H1 (cell line): ENCODE results near the gene MAML3. TPM values are rescaled to one million over a fixed set of nuclear protein-coding genes. Genes with fewer than 3 reads are reported as not detected.

Experiments used
- CTCF ChIA-PET: fragments of 300-600 bp; sonication (Branson Sonifier 250); formaldehyde crosslinking; loops from one replicate; lab custom pipeline; 2021; ENCODE audit not compliant: partially characterized antibody; lab: Charles Lee
- POLR2A ChIA-PET: fragments of 300-600 bp; sonication (Branson Sonifier 250); formaldehyde crosslinking; loops from one replicate; lab custom pipeline; 2021; ENCODE audit warnings: inconsistent platforms; ENCODE audit not compliant: partially characterized antibody; lab: Charles Lee
- DNase-seq, 2 experiments: peaks; one replicate each; pipeline versions ENCODE4 v3.0.0 to v3.0.0-alpha.2; 2010 to 2022; ENCODE audit warnings: low spot score in 2 of 2, low read depth in 1 of 2, mixed read lengths in 1 of 2
- FAIRE-seq: peaks from 2 replicates; lab custom pipeline; 2011; peaks lifted over from hg19 to GRCh38; lab: Jason Lieb, UNC
- H2AFZ ChIP-seq: 2 replicates; pipeline ENCODE4 v1.8.1; 2012; ENCODE audit warnings: low read length, inconsistent platforms
- H2AK5ac ChIP-seq: 2 replicates; pipeline ENCODE4 v1.6.1; 2013; ENCODE audit warnings: low read depth, low read length
- H2BK120ac ChIP-seq: replicated peaks from 2 replicates; pipeline ENCODE3; 2013; ENCODE audit warnings: low read depth, low read length, inconsistent platforms
- H2BK12ac ChIP-seq: 2 replicates; pipeline ENCODE4 v1.6.1; 2013; ENCODE audit warnings: low read depth, low read length
- H2BK15ac ChIP-seq: 2 replicates; pipeline ENCODE4 v1.6.1; 2013; ENCODE audit warnings: low read length
- H2BK20ac ChIP-seq: 2 replicates; pipeline ENCODE4 v1.6.1; 2013; ENCODE audit warnings: low read length
- H2BK5ac ChIP-seq: 2 replicates; pipeline ENCODE4 v1.6.1; 2013; ENCODE audit warnings: low read depth, low read length
- H3K14ac ChIP-seq: 2 replicates; pipeline ENCODE4 v1.6.1; 2013; ENCODE audit warnings: inconsistent platforms; ENCODE audit not compliant: insufficient read length
- H3K18ac ChIP-seq: 2 replicates; pipeline ENCODE4 v1.6.1; 2013; ENCODE audit warnings: low read length; ENCODE audit errors: extremely low read depth
- H3K23ac ChIP-seq: 2 replicates; pipeline ENCODE4 v1.6.1; 2013; ENCODE audit warnings: inconsistent platforms; ENCODE audit not compliant: insufficient read length
- H3K23me2 ChIP-seq: 2 replicates; pipeline ENCODE4 v1.6.1; 2013; ENCODE audit warnings: low read depth, low read length
- H3K27ac ChIP-seq: 2 replicates; pipeline ENCODE4 v1.6.1; 2011; ENCODE audit warnings: low read depth, low read length, inconsistent platforms
- H3K27me3 ChIP-seq, 4 experiments: replicated peaks in 1 of 4; 1 replicate in 1 of 4; 2 replicates in 3 of 4; pipeline versions ENCODE4 v1.6.1 to v1.8.1; 2011 to 2013; ENCODE audit warnings: low read length in 3 of 4, mild to moderate bottlenecking in 3 of 4, inconsistent platforms in 2 of 4, mixed read lengths in 2 of 4, moderate library complexity in 1 of 4; ENCODE audit not compliant: control insufficient read depth in 3 of 4, insufficient read depth in 3 of 4; ENCODE audit errors: extremely low read depth in 1 of 4
- H3K36me3 ChIP-seq, 4 experiments: 2 replicates each; pipeline versions ENCODE4 v1.6.1 to v1.8.1; 2011 to 2013; ENCODE audit warnings: mild to moderate bottlenecking in 4 of 4, low read length in 3 of 4, moderate library complexity in 2 of 4, control low read depth in 1 of 4, inconsistent platforms in 1 of 4; ENCODE audit not compliant: insufficient read depth in 4 of 4, control insufficient read depth in 2 of 4
- H3K4ac ChIP-seq: replicated peaks from 2 replicates; pipeline ENCODE3; 2013; ENCODE audit warnings: low read length, low read depth, mixed read lengths, inconsistent platforms; ENCODE audit not compliant: insufficient read length
- H3K4me1 ChIP-seq, 4 experiments: replicated peaks in 1 of 4; 1 replicate in 1 of 4; 2 replicates in 3 of 4; pipeline versions ENCODE4 v1.6.1 to v1.8.1; 2011 to 2013; ENCODE audit warnings: low read length in 3 of 4, inconsistent platforms in 2 of 4, mixed read lengths in 1 of 4; ENCODE audit not compliant: insufficient read depth in 4 of 4, control insufficient read depth in 3 of 4
- H3K4me2 ChIP-seq, 2 experiments: 2 replicates each; pipeline versions ENCODE4 v1.6.1 to v1.8.1; 2011 to 2013; ENCODE audit warnings: low read depth in 2 of 2, low read length in 2 of 2, control low read depth in 1 of 2, inconsistent platforms in 1 of 2, mild to moderate bottlenecking in 1 of 2; ENCODE audit not compliant: insufficient read depth in 1 of 2
- H3K4me3 ChIP-seq, 4 experiments: fragments of 200-600, 300-600 bp in 1 of 4; sonication (generic), shearing (Covaris generic), sonication (Bioruptor Twin) in 1 of 4; 2 replicates each; pipeline versions ENCODE4 v1.5.1 to v1.8.1; 2011 to 2016; ENCODE audit warnings: low read length in 4 of 4, low read depth in 3 of 4, control low read depth in 2 of 4, inconsistent platforms in 2 of 4, mild to moderate bottlenecking in 2 of 4, mixed read lengths in 1 of 4, moderate library complexity in 1 of 4; ENCODE audit not compliant: insufficient read depth in 2 of 4; ENCODE audit errors: extremely low read depth in 1 of 4
- H3K56ac ChIP-seq: replicated peaks from 2 replicates; pipeline ENCODE3; 2013; ENCODE audit warnings: low read depth, mild to moderate bottlenecking, mixed read lengths, low read length, inconsistent platforms; ENCODE audit not compliant: insufficient read length
- H3K79me1 ChIP-seq: 2 replicates; pipeline ENCODE4 v1.6.1; 2013; ENCODE audit warnings: low read depth, low read length, control low read depth
- H3K79me2 ChIP-seq, 2 experiments: 2 replicates each; pipeline versions ENCODE4 v1.6.1 to v1.8.1; 2012 to 2013; ENCODE audit warnings: low read length in 2 of 2, mild to moderate bottlenecking in 2 of 2, inconsistent platforms in 1 of 2; ENCODE audit not compliant: insufficient read depth in 2 of 2, control insufficient read depth in 1 of 2
- H3K9ac ChIP-seq, 4 experiments: replicated peaks in 1 of 4; 1 replicate in 1 of 4; 2 replicates in 3 of 4; pipeline versions ENCODE4 v1.6.1 to v1.8.1; 2011 to 2013; ENCODE audit warnings: low read depth in 3 of 4, low read length in 3 of 4, control low read depth in 2 of 4, mild to moderate bottlenecking in 2 of 4, moderate library complexity in 2 of 4, inconsistent platforms in 1 of 4; ENCODE audit errors: extremely low read depth in 1 of 4
- H3K9me3 ChIP-seq, 2 experiments: 2 replicates each; pipeline versions ENCODE4 v1.6.1 to v1.8.1; 2012 to 2013; ENCODE audit warnings: mild to moderate bottlenecking in 2 of 2, moderate library complexity in 2 of 2, control low read depth in 1 of 2, inconsistent platforms in 1 of 2, low read depth in 1 of 2, low read length in 1 of 2, mixed read lengths in 1 of 2; ENCODE audit not compliant: insufficient read depth in 2 of 2
- H4K20me1 ChIP-seq, 2 experiments: replicated peaks in 1 of 2; 2 replicates each; pipeline versions ENCODE3 to v1.8.1; 2011 to 2013; ENCODE audit warnings: inconsistent platforms in 2 of 2, low read length in 2 of 2, mild to moderate bottlenecking in 1 of 2; ENCODE audit not compliant: insufficient read depth in 2 of 2, control insufficient read depth in 1 of 2
- H4K5ac ChIP-seq: 2 replicates; pipeline ENCODE4 v1.6.1; 2013; ENCODE audit warnings: low read length, low read depth, mixed read lengths, inconsistent platforms; ENCODE audit not compliant: insufficient read length
- H4K8ac ChIP-seq: 2 replicates; pipeline ENCODE4 v1.8.0; 2013; ENCODE audit warnings: mild to moderate bottlenecking, moderate library complexity, low read length, inconsistent platforms; ENCODE audit not compliant: insufficient read depth; ENCODE audit errors: extremely low read depth
- H4K91ac ChIP-seq: replicated peaks from 2 replicates; pipeline ENCODE3; 2013; ENCODE audit warnings: low read length, mixed read lengths, inconsistent platforms; ENCODE audit not compliant: insufficient read length
- ASH2L ChIP-seq: fragments of 200-600, 300-600 bp; sonication (generic); IDR thresholded peaks from one replicate; pipeline ENCODE4 v1.7.1; 2017; ENCODE audit warnings: low read length
- BCL11A ChIP-seq, 2 experiments: IDR thresholded peaks; one replicate each; pipeline ENCODE4 v1.6.1; 2011; ENCODE audit warnings: low read depth in 2 of 2, low read length in 2 of 2, mild to moderate bottlenecking in 2 of 2
- CEBPB ChIP-seq: IDR thresholded peaks from 2 replicates; pipeline ENCODE4 v1.6.1; 2012; ENCODE audit warnings: low read depth, low read length
- MAX ChIP-seq: IDR thresholded peaks from 2 replicates; pipeline ENCODE4 v1.6.1; 2012; ENCODE audit warnings: inconsistent platforms
- NRF1 ChIP-seq: IDR thresholded peaks from 2 replicates; pipeline ENCODE4 v1.6.1; 2011; ENCODE audit warnings: mild to moderate bottlenecking, low read depth, low read length, improper control_type of control experiment
- POLR2A ChIP-seq, 2 experiments: IDR thresholded peaks; 1 replicate in 1 of 2; 2 replicates in 1 of 2; pipeline ENCODE4 v1.6.1; 2011; ENCODE audit warnings: low read depth in 2 of 2, low read length in 2 of 2, mild to moderate bottlenecking in 2 of 2; ENCODE audit errors: control extremely low read depth in 1 of 2
- RFX5 ChIP-seq: IDR thresholded peaks from 2 replicates; pipeline ENCODE4 v1.6.1; 2011; ENCODE audit warnings: low read depth, low read length, improper control_type of control experiment, borderline replicate concordance
- TBP ChIP-seq: IDR thresholded peaks from 2 replicates; pipeline ENCODE4 v1.6.1; 2011; ENCODE audit warnings: low read depth, low read length, improper control_type of control experiment
- WGBS, 2 experiments: shearing (Covaris generic) in 1 of 2; methylation state at CpG; one replicate each; pipeline versions ENCODE4 v1.1.6 to v1.1.7; 2013 to 2015; ENCODE audit warnings: low lambda C conversion rate in 2 of 2, mixed read lengths in 2 of 2, inconsistent platforms in 1 of 2, low coverage in 1 of 2, missing lambda C conversion rate in 1 of 2; ENCODE audit not compliant: insufficient replicate concordance in 2 of 2, insufficient coverage in 1 of 2, insufficient read length in 1 of 2; ENCODE audit errors: extremely low coverage in 1 of 2, missing lambda C conversion rate in 1 of 2; 5-methylcytosine and 5-hydroxymethylcytosine counted together
- polyA plus RNA-seq, 7 experiments: library from polyadenylated mRNA; depleted of rRNA in 3 of 7; stranded (reverse) in 5 of 7; unstranded in 2 of 7; fragments of >200 nt in 5 of 7; fragments of 200-250 nt in 2 of 7; gene quantifications; 1 replicate in 5 of 7; 2 replicates in 1 of 7; 4 replicates in 1 of 7; pipeline versions ENCODE4 v1.2.1 to v1.2.3, GENCODE V29; 2011 to 2013; ENCODE audit warnings: missing spikeins in 2 of 7, mixed read lengths in 2 of 7
- total RNA-seq: library from RNA; stranded (reverse); fragmentation: NEBNext Ultra II Directional; extraction: Animal tissue kit (Norgen Biotek cat#: 25700); gene quantifications from 2 replicates; pipeline ENCODE4 v1.2.1, GENCODE V29; 2021

The MAML3 gene
- total and polyA plus RNA-seq, 2 of the 8 experiments (the other 6 are each of a cell fraction or from before 2014, with no cell fraction given): 2.1 to 5.7 TPM

GRCh38 chr4:139810710-139811109, 343.3 kb downstream of the MAML3 start:
- FAIRE-seq (no peak), DNase-seq (no peak)
- Histone ChIP-seq H2BK120ac (no peak overlapping the region), H3K56ac (no peak overlapping the region), H2AFZ (no peak overlapping the region), H2BK5ac (no peak overlapping the region), H2BK12ac (no peak overlapping the region), H2AK5ac (no peak overlapping the region), H3K18ac (no peak overlapping the region), H3K4me2 (no peak overlapping the region), H3K27ac (no peak overlapping the region), H3K14ac (no peak overlapping the region), H3K9me3 (peaks cover 6 to 7% of the 10 kb centered on the region in 2 experiments; a peak in 3 of 4 replicates), H3K79me1 (no peaks in the 10 kb centered on the region), H2BK15ac (no peak overlapping the region), H3K23me2 (no peaks in the 10 kb centered on the region), H2BK20ac (no peak overlapping the region), H3K9ac (no peak overlapping the region), H4K5ac (no peak overlapping the region), H4K8ac (no peak overlapping the region), H3K36me3 (no peaks in the 10 kb centered on the region), H3K4me3 (no peak overlapping the region), H3K23ac (no peak overlapping the region), H3K79me2 (no peaks in the 10 kb centered on the region), H4K91ac (no peak overlapping the region), H3K4ac (no peak overlapping the region), H4K20me1 (no peaks in the 10 kb centered on the region), H3K27me3 (no peaks in the 10 kb centered on the region), H3K4me1 (peaks cover 2 to 11% (median 7%) of the 10 kb centered on the region in 4 experiments; a peak in 5 of 7 replicates)
- TF ChIP-seq TBP: no peak
- TF ChIP-seq NRF1: no peak
- TF ChIP-seq POLR2A (IDR thresholded peaks at IDR 0.05; ENCODE audit: control extremely low read depth in 1 of 2, low read depth in 2 of 2, low read length in 2 of 2): no peak
- no peak for TF ChIP-seq RFX5
- no peak for TF ChIP-seq ASH2L
- TF ChIP-seq BCL11A (IDR thresholded peaks at IDR 0.05; ENCODE audit: low read depth in 2 of 2, low read length in 2 of 2): no peak
- TF ChIP-seq CEBPB: no peak
- TF ChIP-seq MAX: no peak
- ChIA-PET POLR2A (no interaction called here), CTCF (interaction anchor here (0.7 to 2.0 kb wide), 2 partner anchors 22 to 434 kb away, joined by 3 to 7 read pairs; no protein-coding TSS in a partner anchor)
- 94% methylated on average over 1 of the region's 1 CpG; no CpG with 5 or more reads in 1 of the 2 experiments for WGBS, 2 experiments
